Suprapubic skin (tissue), 3 donors: Measurements from ENCODE around the gene SLC35E4.

ENCODE experiments used
- CTCF ChIP-seq, 2 donors: fragments of 200-600 bp in 1 of 2; fragments of 450-650 bp in 1 of 2; sonication (generic) in 1 of 2; IDR thresholded peaks; one replicate each; pipeline ENCODE4 v1.5.1; 2016 to 2019; ENCODE audit warnings: antibody characterized with exemption in 2 of 2, mild to moderate bottlenecking in 1 of 2, moderate library complexity in 1 of 2
- POLR2A ChIP-seq, 2 donors: fragments of 450-650 bp; IDR thresholded peaks; one replicate each; pipeline ENCODE4 v1.6.1; 2017; ENCODE audit warnings: antibody characterized with exemption in 2 of 2, mild to moderate bottlenecking in 2 of 2, moderate library complexity in 2 of 2

GRCh38 chr22:30605449-30606110 is 30.0 kb upstream of the SLC35E4 start:
- TF ChIP-seq CTCF (IDR thresholded peaks at IDR 0.05), result peak; percentile 32 to 68
- TF ChIP-seq POLR2A (IDR thresholded peaks at IDR 0.05), result no peak
